Neural progenitor cell (in vitro differentiated cells): Measurements from ENCODE around the gene POLR2H.

Source experiments
- CTCF ChIP-seq: fragments of 200-600 bp; sonication (generic); IDR thresholded peaks from 2 replicates; pipeline ENCODE4 v1.5.1; 2017; ENCODE audit warnings: antibody characterized with exemption, mild to moderate bottlenecking
- EZH2 ChIP-seq: fragments of 200-600 bp; sonication (generic); IDR thresholded peaks from 2 replicates; pipeline ENCODE4 v1.6.1; 2017; ENCODE audit warnings: antibody characterized with exemption, mild to moderate bottlenecking, moderate library complexity
- EZH2phosphoT487 ChIP-seq: fragments of 200-600 bp; sonication (generic); IDR thresholded peaks from 2 replicates; pipeline ENCODE4 v1.6.1; 2017; ENCODE audit warnings: antibody characterized with exemption

GRCh38 chr3:184336547-184337398 lies 24.7 kb upstream of the POLR2H start:
- no peak for TF ChIP-seq CTCF
- TF ChIP-seq EZH2, result no peak
- TF ChIP-seq EZH2phosphoT487, result no peak
